Measurements from ENCODE around the gene NRAP. TPM values are rescaled to one million over a fixed set of nuclear protein-coding genes. Genes with fewer than 3 reads are reported as not detected.

Gene NRAP
- total and polyA plus RNA-seq, 2 experiments from 2014 or later: not detected

DNA sequence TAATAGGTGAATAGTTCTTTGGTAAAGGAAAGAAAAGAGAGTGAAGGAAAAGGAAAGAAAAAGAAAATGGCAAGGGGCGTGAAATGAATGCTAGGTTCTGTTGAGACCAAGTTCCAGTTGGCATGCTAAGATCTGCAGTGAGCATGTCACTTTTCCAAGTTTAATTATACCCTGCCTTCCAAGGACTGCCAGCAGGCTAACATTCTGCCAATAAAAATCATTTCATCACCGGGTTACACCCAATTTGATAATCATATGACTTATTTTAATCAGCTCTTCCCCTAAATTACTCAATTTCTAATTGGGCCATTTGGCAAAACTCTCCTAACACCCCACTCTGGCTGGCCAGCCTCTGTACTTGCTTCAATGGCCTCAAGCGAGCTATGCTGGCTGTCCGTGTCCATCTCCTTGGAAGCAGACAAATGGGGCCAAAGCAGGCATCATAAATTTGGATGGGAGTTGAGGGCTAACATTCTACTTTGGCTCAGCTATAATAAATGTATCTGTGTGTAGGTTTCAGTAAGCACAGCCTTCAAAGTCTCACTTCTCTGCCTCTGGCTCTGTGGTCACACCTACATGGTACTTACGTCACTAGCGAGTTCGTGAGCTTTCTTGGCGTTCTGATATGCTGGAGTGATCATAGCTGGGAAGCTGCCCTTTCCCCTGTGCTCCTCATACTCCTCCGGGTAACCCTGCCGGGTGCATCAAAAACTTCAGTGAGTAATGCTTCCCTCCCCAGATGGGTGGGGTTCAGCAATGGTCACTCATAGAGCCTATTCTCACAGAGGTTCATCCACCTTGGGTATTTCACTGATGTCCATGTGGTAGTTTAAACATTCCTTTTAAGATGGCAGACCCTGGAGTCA lies 17.3 kb downstream of the NRAP start (continued):
- TF ChIP-seq, protein P1, sequence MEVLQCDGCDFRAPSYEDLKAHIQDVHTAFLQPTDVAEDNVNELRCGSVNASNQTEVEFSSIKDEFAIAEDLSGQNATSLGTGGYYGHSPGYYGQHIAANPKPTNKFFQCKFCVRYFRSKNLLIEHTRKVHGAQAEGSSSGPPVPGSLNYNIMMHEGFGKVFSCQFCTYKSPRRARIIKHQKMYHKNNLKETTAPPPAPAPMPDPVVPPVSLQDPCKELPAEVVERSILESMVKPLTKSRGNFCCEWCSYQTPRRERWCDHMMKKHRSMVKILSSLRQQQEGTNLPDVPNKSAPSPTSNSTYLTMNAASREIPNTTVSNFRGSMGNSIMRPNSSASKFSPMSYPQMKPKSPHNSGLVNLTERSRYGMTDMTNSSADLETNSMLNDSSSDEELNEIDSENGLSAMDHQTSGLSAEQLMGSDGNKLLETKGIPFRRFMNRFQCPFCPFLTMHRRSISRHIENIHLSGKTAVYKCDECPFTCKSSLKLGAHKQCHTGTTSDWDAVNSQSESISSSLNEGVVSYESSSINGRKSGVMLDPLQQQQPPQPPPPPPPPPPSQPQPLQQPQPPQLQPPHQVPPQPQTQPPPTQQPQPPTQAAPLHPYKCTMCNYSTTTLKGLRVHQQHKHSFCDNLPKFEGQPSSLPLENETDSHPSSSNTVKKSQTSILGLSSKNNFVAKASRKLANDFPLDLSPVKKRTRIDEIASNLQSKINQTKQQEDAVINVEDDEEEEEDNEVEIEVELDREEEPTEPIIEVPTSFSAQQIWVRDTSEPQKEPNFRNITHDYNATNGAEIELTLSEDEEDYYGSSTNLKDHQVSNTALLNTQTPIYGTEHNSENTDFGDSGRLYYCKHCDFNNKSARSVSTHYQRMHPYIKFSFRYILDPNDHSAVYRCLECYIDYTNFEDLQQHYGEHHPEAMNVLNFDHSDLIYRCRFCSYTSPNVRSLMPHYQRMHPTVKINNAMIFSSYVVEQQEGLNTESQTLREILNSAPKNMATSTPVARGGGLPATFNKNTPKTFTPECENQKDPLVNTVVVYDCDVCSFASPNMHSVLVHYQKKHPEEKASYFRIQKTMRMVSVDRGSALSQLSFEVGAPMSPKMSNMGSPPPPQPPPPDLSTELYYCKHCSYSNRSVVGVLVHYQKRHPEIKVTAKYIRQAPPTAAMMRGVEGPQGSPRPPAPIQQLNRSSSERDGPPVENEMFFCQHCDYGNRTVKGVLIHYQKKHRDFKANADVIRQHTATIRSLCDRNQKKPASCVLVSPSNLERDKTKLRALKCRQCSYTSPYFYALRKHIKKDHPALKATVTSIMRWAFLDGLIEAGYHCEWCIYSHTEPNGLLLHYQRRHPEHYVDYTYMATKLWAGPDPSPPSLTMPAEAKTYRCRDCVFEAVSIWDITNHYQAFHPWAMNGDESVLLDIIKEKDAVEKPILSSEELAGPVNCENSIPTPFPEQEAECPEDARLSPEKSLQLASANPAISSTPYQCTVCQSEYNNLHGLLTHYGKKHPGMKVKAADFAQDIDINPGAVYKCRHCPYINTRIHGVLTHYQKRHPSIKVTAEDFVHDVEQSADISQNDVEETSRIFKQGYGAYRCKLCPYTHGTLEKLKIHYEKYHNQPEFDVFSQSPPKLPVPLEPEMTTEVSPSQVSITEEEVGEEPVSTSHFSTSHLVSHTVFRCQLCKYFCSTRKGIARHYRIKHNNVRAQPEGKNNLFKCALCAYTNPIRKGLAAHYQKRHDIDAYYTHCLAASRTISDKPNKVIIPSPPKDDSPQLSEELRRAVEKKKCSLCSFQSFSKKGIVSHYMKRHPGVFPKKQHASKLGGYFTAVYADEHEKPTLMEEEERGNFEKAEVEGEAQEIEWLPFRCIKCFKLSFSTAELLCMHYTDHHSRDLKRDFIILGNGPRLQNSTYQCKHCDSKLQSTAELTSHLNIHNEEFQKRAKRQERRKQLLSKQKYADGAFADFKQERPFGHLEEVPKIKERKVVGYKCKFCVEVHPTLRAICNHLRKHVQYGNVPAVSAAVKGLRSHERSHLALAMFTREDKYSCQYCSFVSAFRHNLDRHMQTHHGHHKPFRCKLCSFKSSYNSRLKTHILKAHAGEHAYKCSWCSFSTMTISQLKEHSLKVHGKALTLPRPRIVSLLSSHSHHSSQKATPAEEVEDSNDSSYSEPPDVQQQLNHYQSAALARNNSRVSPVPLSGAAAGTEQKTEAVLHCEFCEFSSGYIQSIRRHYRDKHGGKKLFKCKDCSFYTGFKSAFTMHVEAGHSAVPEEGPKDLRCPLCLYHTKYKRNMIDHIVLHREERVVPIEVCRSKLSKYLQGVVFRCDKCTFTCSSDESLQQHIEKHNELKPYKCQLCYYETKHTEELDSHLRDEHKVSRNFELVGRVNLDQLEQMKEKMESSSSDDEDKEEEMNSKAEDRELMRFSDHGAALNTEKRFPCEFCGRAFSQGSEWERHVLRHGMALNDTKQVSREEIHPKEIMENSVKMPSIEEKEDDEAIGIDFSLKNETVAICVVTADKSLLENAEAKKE (CRISPR knock-in tag; IDR thresholded peaks at IDR 0.05): no peak
- TF ChIP-seq, protein P2, sequence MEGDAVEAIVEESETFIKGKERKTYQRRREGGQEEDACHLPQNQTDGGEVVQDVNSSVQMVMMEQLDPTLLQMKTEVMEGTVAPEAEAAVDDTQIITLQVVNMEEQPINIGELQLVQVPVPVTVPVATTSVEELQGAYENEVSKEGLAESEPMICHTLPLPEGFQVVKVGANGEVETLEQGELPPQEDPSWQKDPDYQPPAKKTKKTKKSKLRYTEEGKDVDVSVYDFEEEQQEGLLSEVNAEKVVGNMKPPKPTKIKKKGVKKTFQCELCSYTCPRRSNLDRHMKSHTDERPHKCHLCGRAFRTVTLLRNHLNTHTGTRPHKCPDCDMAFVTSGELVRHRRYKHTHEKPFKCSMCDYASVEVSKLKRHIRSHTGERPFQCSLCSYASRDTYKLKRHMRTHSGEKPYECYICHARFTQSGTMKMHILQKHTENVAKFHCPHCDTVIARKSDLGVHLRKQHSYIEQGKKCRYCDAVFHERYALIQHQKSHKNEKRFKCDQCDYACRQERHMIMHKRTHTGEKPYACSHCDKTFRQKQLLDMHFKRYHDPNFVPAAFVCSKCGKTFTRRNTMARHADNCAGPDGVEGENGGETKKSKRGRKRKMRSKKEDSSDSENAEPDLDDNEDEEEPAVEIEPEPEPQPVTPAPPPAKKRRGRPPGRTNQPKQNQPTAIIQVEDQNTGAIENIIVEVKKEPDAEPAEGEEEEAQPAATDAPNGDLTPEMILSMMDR (conservative IDR thresholded peaks at IDR 0.05; ENCODE audit: low read depth in 2 of 2): no peak
- TF ChIP-seq CREB1 (CRISPR knock-in tag; IDR thresholded peaks at IDR 0.05; ENCODE audit: low read depth): no peak

DNA sequence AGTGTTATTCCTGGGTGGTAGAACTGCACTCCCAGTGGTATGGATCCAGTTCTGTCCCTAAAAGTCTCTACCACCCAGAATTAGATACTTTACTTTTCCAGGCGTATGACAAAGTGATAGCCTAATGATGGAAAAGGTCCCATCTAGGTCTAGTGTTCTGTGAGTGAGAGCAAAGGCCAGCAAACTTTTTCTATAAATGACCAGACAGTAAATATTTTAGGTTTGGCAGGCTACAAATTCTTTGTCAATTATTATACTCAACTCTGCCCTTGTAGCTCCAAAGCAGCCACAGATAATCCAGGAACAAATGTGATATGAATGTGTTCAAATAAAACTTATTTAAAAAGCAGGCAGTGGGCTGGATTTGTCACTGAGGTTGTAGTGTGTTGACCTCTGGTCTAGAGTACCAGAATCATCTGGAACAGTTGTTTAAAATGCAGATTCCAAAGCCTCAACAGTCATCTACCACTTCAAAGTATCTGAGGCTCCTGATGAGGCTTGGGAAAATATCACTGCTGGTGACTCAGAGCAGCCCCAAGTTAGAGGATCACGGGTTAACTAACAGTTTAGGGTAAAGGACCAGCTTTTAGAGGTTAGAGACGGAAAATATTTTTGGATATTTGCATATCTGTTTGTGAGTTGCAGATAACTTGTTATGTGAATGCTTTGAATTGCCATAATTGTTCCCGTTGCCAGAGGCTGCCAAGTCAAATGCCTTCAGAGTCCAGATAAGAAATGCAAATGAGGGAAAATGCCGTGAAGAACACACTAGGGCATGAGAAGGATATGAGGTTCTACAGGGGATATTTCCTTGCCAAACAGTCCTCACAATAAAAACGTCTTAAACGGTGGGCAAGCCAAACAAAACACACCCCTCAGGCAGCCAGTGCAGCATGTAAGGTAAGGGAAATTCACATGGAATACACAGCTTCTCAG lies 19.4 kb downstream of the NRAP start:
- Mint-ChIP-seq H3K27me3 (ENCODE audit: insufficient read depth, low read depth, poor library complexity) (peaks cover 4% of the 10 kb centered on the region), H3K36me3 (ENCODE audit: low read depth) (no peaks in the 10 kb centered on the region), H3K4me1 (no peaks in the 10 kb centered on the region; the same call in 1 of the 3 replicates), H3K4me3 (no peak overlapping the region), H3K9me3 (no peaks in the 10 kb centered on the region), H3K27ac (no peak overlapping the region)
- Histone ChIP-seq H3F3A (replicated peaks; ENCODE audit: low read depth) (no peaks in the 10 kb centered on the region), H3K4me1 (ENCODE audit: insufficient read depth) (no peaks in the 10 kb centered on the region), H3K4me2 (no peak overlapping the region), H3K4me3 (no peak overlapping the region), H3K79me2 (replicated peaks; ENCODE audit: insufficient read depth) (no peaks in the 10 kb centered on the region), H3K27ac (ENCODE audit: low read depth) (no peak overlapping the region), H2AFZ (no peak overlapping the region), H3K9me2 (ENCODE audit: insufficient read depth) (no peaks in the 10 kb centered on the region), H4K20me1 (replicated peaks; ENCODE audit: insufficient read depth) (no peaks in the 10 kb centered on the region), H3K36me3 (ENCODE audit: insufficient read depth) (no peaks in the 10 kb centered on the region), H3K27me3 (ENCODE audit: insufficient read depth) (no peaks in the 10 kb centered on the region)
- DNase-seq (ENCODE audit: low spot score): no peak
- TF ChIP-seq EZH2phosphoT487 (IDR thresholded peaks at IDR 0.05; ENCODE audit: unreplicated experiment): no peak
- no peak for ATAC-seq

All from GM23338 (cell line).